HCT116 (cell line): ENCODE measurements around the gene BRSK2. TPM values are rescaled to one million over a fixed set of nuclear protein-coding genes. Genes with fewer than 3 reads are reported as not detected.
"Not testable (repeated sequence)": the region's sequence is repeated elsewhere in the genome, so short reads cannot be mapped to it uniquely, and the experiment has no call there.

Experiments used
- ATAC-seq: fragments of 200-7000 bp; cut with Tn5 transposase; 2 replicates; pipeline ENCODE4 v1.9.1; 2020; ENCODE audit warnings: mild to moderate bottlenecking, moderate library complexity
- BruUV-seq: library from RNA; stranded (reverse); fragments of 400-500 nt; replicated peaks from 2 replicates; lab custom pipeline; 2021; lab: Mats Ljungman, UMichigan
- CTCF ChIA-PET: fragments of 300-600 bp; sonication (Branson Sonifier 250); formaldehyde crosslinking; loops from one replicate; lab custom pipeline; 2021; ENCODE audit warnings: antibody characterized with exemption; lab: Charles Lee
- POLR2A ChIA-PET: fragments of 300-600, 350-600 bp; sonication (Branson Sonifier 250); formaldehyde crosslinking; loops from one replicate; lab custom pipeline; 2021; ENCODE audit warnings: antibody characterized with exemption; lab: Charles Lee
- RAD21 ChIA-PET, 2 experiments: fragments of 300-600 bp; sonication (Branson Sonifier 250); formaldehyde crosslinking; loops; one replicate each; lab custom pipeline; 2023; ENCODE audit warnings: low total read pairs in 2 of 2; ENCODE audit not compliant: uncharacterized antibody in 2 of 2, unreplicated experiment in 2 of 2, low non-redundant PET in 1 of 2; lab: Charles Lee
- DNase-seq: peaks from one replicate; pipeline ENCODE4 v3.0.0-alpha.2; 2010; ENCODE audit warnings: low read depth, low spot score
- H2AFZ ChIP-seq: fragments of 200-600 bp; shearing (Covaris generic), sonication (generic); 2 replicates; pipeline ENCODE4 v1.6.1; 2017; ENCODE audit warnings: low read depth, mixed run types, mixed read lengths, antibody characterized with exemption, low read length; ENCODE audit not compliant: poor library complexity, severe bottlenecking
- H3K27ac ChIP-seq: 2 replicates; pipeline ENCODE4 v1.5.1; 2012; ENCODE audit warnings: low read depth, low read length
- H3K27me3 ChIP-seq: fragments of 200-600 bp; sonication (generic); 2 replicates; pipeline ENCODE4 v1.6.1; 2016; ENCODE audit warnings: mixed run types, low read length, mixed read lengths; ENCODE audit not compliant: insufficient read depth
- H3K36me3 ChIP-seq, 2 experiments: fragments of 200-500 bp in 1 of 2; fragments of 200-600 bp in 1 of 2; sonication (Bioruptor generic) in 1 of 2; sonication (generic) in 1 of 2; 2 replicates each; pipeline versions ENCODE4 v1.5.1 to v1.6.1; 2014 to 2016; ENCODE audit warnings: low read length in 2 of 2, inconsistent platforms in 1 of 2, mixed read lengths in 1 of 2, mixed run types in 1 of 2; ENCODE audit not compliant: insufficient read depth in 2 of 2, control insufficient read depth in 1 of 2
- H3K4me1 ChIP-seq, 2 experiments: fragments of 200-600 bp in 1 of 2; sonication (generic) in 1 of 2; 2 replicates each; pipeline versions ENCODE4 v1.5.1 to v1.6.1; 2012 to 2017; ENCODE audit warnings: low read length in 2 of 2, inconsistent platforms in 1 of 2, mild to moderate bottlenecking in 1 of 2, mixed read lengths in 1 of 2, mixed run types in 1 of 2, moderate library complexity in 1 of 2; ENCODE audit not compliant: insufficient read depth in 2 of 2, control insufficient read depth in 1 of 2
- H3K4me2 ChIP-seq: fragments of 200-600 bp; sonication (generic); 2 replicates; pipeline ENCODE4 v1.6.1; 2017; ENCODE audit warnings: mixed run types, low read length, mixed read lengths
- H3K4me3 ChIP-seq, 2 experiments: fragments of 200-600 bp in 1 of 2; sonication (generic) in 1 of 2; replicated peaks in 1 of 2; 2 replicates each; pipeline ENCODE4 v1.5.1; 2011 to 2016; ENCODE audit warnings: low read length in 2 of 2, control low read depth in 1 of 2, low read depth in 1 of 2, mild to moderate bottlenecking in 1 of 2, mixed read lengths in 1 of 2, mixed run types in 1 of 2
- H3K79me2 ChIP-seq: fragments of 200-600 bp; sonication (generic); 2 replicates; pipeline ENCODE4 v1.6.1; 2017; ENCODE audit warnings: mild to moderate bottlenecking, mixed run types, low read length, moderate library complexity, mixed read lengths; ENCODE audit not compliant: insufficient read depth
- H3K9ac ChIP-seq: fragments of 200-600 bp; sonication (generic); 2 replicates; pipeline ENCODE4 v1.6.1; 2016; ENCODE audit warnings: low read length, mixed read lengths
- H3K9me2 ChIP-seq: fragments of 200-600 bp; sonication (generic), shearing (Covaris generic); 2 replicates; pipeline ENCODE4 v1.6.1; 2017; ENCODE audit warnings: mixed run types, mild to moderate bottlenecking, moderate library complexity; ENCODE audit not compliant: insufficient read depth
- H3K9me3 ChIP-seq, 2 experiments: fragments of 200-500 bp in 1 of 2; fragments of 200-600 bp in 1 of 2; sonication (Bioruptor generic) in 1 of 2; sonication (generic) in 1 of 2; 2 replicates each; pipeline ENCODE4 v1.6.1; 2014 to 2017; ENCODE audit warnings: low read length in 2 of 2, mixed read lengths in 2 of 2, inconsistent platforms in 1 of 2, low read depth in 1 of 2, mild to moderate bottlenecking in 1 of 2, mixed run types in 1 of 2, moderate library complexity in 1 of 2; ENCODE audit not compliant: control insufficient read depth in 1 of 2, insufficient read depth in 1 of 2
- H4K20me1 ChIP-seq: fragments of 200-600 bp; sonication (generic), shearing (Covaris generic); 2 replicates; pipeline ENCODE4 v1.6.1; 2017; ENCODE audit warnings: mixed run types, mild to moderate bottlenecking, moderate library complexity; ENCODE audit not compliant: insufficient read depth
- EGR1 ChIP-seq: IDR thresholded peaks from 2 replicates; pipeline ENCODE4 v1.6.1; 2012; ENCODE audit warnings: low read depth
- SIN3A ChIP-seq: IDR thresholded peaks from 2 replicates; pipeline ENCODE4 v1.6.1; 2012; ENCODE audit warnings: low read depth
- intact Hi-C: fragments of 100-400 bp; cut with micrococcal nuclease; formaldehyde crosslinking; loops from 2 replicates; pipeline ENCODE4 v1.10.0; 2022
- total RNA-seq: library from RNA; stranded (reverse); gene quantifications from one replicate; pipeline ENCODE4 v1.2.1, GENCODE V29; 2021; ENCODE audit not compliant: unreplicated experiment

The BRSK2 gene
- total RNA-seq, 1 experiment from 2014 or later = 14.0 TPM

- H4K20me1 ChIP-seq = no peaks in the 10 kb centered on the region
- no peaks in the 10 kb centered on the region for H3K36me3 ChIP-seq
- TF ChIP-seq EGR1 = no peak
- no peaks in the 10 kb centered on the region for H3K79me2 ChIP-seq
- no peak overlapping the region for H2AFZ ChIP-seq
- no peak overlapping the region for H3K4me3 ChIP-seq
- ATAC-seq (no peak), DNase-seq (no peak)
- no peaks in the 10 kb centered on the region for H3K27me3 ChIP-seq
- peaks cover 9 to 14% of the 10 kb centered on the region in 2 experiments for H3K4me1 ChIP-seq
- H3K9me2 ChIP-seq = no peaks in the 10 kb centered on the region
- intact Hi-C loops = no loop called here
- H3K9me3 ChIP-seq = no peaks in the 10 kb centered on the region
- no peak overlapping the region for H3K27ac ChIP-seq
- ChIA-PET RAD21 (no interaction called here), POLR2A (no interaction called here), CTCF (no interaction called here)
- no TSS peak for BruUV-seq
- no peak overlapping the region for H3K9ac ChIP-seq
- H3K4me2 ChIP-seq = no peak overlapping the region
These were observed 49.6 kb upstream of the BRSK2 start for GRCh38 chr11:1340111-1340510.

GRCh38 chr11:1341226-1341625 lies 48.5 kb upstream of the BRSK2 start:
- H3K4me1 ChIP-seq, H3K36me3 ChIP-seq, RAD21 ChIA-PET, H3K9me2 ChIP-seq, H3K79me2 ChIP-seq, H2AFZ ChIP-seq, H3K9me3 ChIP-seq, DNase-seq, H3K4me2 ChIP-seq, ATAC-seq, H3K27ac ChIP-seq, H4K20me1 ChIP-seq, BruUV-seq, POLR2A ChIA-PET, H3K9ac ChIP-seq, CTCF ChIA-PET, H3K27me3 ChIP-seq, intact Hi-C loops, H3K4me3 ChIP-seq: not testable (repeated sequence)

- DNase-seq (no peak), ATAC-seq (0 out of 2 replicates have a peak, but pooled peaks have one; percentile 36)
- no peaks in the 10 kb centered on the region for H3K9me2 ChIP-seq
- H3K79me2 ChIP-seq = no peaks in the 10 kb centered on the region
- H3K36me3 ChIP-seq = no peaks in the 10 kb centered on the region
- no peak overlapping the region for H3K27ac ChIP-seq
- no peaks in the 10 kb centered on the region for H3K27me3 ChIP-seq
- ChIA-PET POLR2A (interaction anchor here (1.5 kb wide), 1 partner anchor 9 kb away, joined by 8 read pairs; no protein-coding TSS in a partner anchor), RAD21 (no interaction called here), CTCF (no interaction called here)
- peak overlapping the region; percentile 10 for H3K4me2 ChIP-seq
- H3K4me3 ChIP-seq = no peak overlapping the region
- H3K9ac ChIP-seq = no peak overlapping the region
- peaks cover 0 to 3% of the 10 kb centered on the region in 2 experiments; a peak in 2 of 4 replicates for H3K4me1 ChIP-seq
- H2AFZ ChIP-seq = no peak overlapping the region
- H3K9me3 ChIP-seq = no peaks in the 10 kb centered on the region
- BruUV-seq = no TSS peak
- intact Hi-C loops = no loop called here
- H4K20me1 ChIP-seq = no peaks in the 10 kb centered on the region
- no peak for TF ChIP-seq SIN3A
- TF ChIP-seq, all 23 proteins: peak for 0
These were observed 47.7 kb upstream of the BRSK2 start for GRCh38 chr11:1341928-1342524.
